SK-N-MC (cell line): Measurements from ENCODE around the gene CTTNBP2.

Experiments used
- FOXP2 ChIP-seq: optimal IDR thresholded peaks from 2 replicates; pipeline ENCODE3; 2011; ENCODE audit warnings: mild to moderate bottlenecking, moderate library complexity; ENCODE audit not compliant: insufficient read depth; ENCODE audit errors: extremely low read length, control extremely low read depth
- POLR2AphosphoS5 ChIP-seq: IDR thresholded peaks from 2 replicates; pipeline ENCODE4 v1.6.1; 2012; ENCODE audit warnings: mild to moderate bottlenecking, low read depth, low read length, borderline replicate concordance

DNA sequence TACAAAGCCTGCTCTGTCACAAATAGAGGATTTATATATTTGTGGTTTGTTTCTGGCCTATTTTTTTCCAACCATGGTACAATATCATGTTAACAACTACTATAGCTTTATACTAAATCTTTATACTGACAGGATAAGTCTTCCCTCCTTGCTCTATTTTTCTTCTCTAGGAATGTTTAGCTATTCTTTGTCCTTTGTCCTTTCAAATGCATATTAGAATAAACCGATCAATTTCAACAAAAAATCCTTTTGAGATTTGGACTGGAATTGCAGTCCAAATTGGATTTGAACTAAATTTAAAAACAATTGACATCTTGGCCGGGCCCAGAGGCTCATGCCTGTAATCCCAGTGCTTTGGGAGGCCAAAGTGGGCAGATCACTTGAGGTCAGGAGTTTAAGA lies 39.2 kb upstream of the CTTNBP2 start:
- TF ChIP-seq FOXP2 = no peak
- TF ChIP-seq POLR2AphosphoS5 = no peak
